Measurements from ENCODE around the gene SOBP.
A peak's percentile ranks its signal among the peaks of the same experiment; 100 is the strongest.

The SOBP gene

DNA sequence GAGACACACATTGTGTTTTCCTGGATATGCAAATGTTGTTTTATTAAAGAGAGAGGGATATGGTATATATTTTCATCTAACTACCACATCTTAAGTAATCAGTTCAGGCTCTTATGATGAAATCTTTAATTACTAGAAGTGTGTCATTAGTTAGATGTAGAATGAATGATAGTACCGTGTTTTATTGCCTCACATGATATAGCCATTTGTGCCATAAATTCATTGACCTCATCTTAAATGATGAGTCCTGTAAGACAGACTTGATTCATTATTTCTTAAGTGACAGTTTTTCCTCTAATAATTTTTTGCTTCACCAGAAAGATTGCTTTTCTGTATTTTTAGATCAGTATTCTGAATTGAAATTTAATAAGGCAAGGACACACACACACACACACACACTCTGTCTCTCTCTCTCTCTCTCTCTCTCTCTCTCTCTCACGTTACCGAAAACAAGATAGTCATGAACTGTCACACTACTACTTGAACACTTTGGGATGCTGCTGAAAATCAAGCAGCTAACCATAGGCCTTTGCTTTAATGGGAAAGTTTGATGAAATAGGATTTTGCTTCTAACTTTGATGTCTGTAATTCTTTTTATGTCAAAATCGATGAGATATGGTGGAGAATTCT, 140.5 kb downstream of the SOBP start (continued):
- TF ChIP-seq, protein P1, sequence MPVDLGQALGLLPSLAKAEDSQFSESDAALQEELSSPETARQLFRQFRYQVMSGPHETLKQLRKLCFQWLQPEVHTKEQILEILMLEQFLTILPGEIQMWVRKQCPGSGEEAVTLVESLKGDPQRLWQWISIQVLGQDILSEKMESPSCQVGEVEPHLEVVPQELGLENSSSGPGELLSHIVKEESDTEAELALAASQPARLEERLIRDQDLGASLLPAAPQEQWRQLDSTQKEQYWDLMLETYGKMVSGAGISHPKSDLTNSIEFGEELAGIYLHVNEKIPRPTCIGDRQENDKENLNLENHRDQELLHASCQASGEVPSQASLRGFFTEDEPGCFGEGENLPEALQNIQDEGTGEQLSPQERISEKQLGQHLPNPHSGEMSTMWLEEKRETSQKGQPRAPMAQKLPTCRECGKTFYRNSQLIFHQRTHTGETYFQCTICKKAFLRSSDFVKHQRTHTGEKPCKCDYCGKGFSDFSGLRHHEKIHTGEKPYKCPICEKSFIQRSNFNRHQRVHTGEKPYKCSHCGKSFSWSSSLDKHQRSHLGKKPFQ (tag by site-specific recombination; IDR thresholded peaks at IDR 0.05): no peak
- TF ChIP-seq, protein P2, sequence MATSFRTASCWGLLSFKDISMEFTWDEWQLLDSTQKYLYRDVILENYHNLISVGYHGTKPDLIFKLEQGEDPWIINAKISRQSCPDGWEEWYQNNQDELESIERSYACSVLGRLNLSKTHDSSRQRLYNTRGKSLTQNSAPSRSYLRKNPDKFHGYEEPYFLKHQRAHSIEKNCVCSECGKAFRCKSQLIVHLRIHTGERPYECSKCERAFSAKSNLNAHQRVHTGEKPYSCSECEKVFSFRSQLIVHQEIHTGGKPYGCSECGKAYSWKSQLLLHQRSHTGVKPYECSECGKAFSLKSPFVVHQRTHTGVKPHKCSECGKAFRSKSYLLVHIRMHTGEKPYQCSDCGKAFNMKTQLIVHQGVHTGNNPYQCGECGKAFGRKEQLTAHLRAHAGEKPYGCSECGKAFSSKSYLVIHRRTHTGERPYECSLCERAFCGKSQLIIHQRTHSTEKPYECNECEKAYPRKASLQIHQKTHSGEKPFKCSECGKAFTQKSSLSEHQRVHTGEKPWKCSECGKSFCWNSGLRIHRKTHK (tag by site-specific recombination; IDR thresholded peaks at IDR 0.05): no peak
- TF ChIP-seq ZNF10 (tag by site-specific recombination; IDR thresholded peaks at IDR 0.05): no peak
- TF ChIP-seq GFI1B (tag by site-specific recombination; IDR thresholded peaks at IDR 0.05): no peak
- TF ChIP-seq, protein P3, sequence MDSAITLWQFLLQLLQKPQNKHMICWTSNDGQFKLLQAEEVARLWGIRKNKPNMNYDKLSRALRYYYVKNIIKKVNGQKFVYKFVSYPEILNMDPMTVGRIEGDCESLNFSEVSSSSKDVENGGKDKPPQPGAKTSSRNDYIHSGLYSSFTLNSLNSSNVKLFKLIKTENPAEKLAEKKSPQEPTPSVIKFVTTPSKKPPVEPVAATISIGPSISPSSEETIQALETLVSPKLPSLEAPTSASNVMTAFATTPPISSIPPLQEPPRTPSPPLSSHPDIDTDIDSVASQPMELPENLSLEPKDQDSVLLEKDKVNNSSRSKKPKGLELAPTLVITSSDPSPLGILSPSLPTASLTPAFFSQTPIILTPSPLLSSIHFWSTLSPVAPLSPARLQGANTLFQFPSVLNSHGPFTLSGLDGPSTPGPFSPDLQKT (IDR thresholded peaks at IDR 0.05; ENCODE audit: borderline replicate concordance, low read depth, low read length): no peak
- peak; percentile 47; the same call in 1 of the 2 replicates for TF ChIP-seq FEZF1 (tag by site-specific recombination; IDR thresholded peaks at IDR 0.05)
- no peak for TF ChIP-seq ZNF394 (tag by site-specific recombination; IDR thresholded peaks at IDR 0.05; ENCODE audit: borderline replicate concordance)
- TF ChIP-seq ZNF548 (tag by site-specific recombination; IDR thresholded peaks at IDR 0.05): no peak
- no peak for TF ChIP-seq ZNF544 (tag by site-specific recombination; IDR thresholded peaks at IDR 0.05)
- TF ChIP-seq, protein P4, sequence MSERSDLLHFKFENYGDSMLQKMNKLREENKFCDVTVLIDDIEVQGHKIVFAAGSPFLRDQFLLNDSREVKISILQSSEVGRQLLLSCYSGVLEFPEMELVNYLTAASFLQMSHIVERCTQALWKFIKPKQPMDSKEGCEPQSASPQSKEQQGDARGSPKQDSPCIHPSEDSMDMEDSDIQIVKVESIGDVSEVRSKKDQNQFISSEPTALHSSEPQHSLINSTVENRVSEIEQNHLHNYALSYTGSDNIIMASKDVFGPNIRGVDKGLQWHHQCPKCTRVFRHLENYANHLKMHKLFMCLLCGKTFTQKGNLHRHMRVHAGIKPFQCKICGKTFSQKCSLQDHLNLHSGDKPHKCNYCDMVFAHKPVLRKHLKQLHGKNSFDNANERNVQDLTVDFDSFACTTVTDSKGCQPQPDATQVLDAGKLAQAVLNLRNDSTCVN (tag by site-specific recombination; optimal IDR thresholded peaks at IDR 0.05): no peak
- no peak for TF ChIP-seq ZNF221 (tag by site-specific recombination; IDR thresholded peaks at IDR 0.05; ENCODE audit: borderline replicate concordance)
- no peak for TF ChIP-seq ZNF184 (tag by site-specific recombination; IDR thresholded peaks at IDR 0.05)
- TF ChIP-seq, protein P5, sequence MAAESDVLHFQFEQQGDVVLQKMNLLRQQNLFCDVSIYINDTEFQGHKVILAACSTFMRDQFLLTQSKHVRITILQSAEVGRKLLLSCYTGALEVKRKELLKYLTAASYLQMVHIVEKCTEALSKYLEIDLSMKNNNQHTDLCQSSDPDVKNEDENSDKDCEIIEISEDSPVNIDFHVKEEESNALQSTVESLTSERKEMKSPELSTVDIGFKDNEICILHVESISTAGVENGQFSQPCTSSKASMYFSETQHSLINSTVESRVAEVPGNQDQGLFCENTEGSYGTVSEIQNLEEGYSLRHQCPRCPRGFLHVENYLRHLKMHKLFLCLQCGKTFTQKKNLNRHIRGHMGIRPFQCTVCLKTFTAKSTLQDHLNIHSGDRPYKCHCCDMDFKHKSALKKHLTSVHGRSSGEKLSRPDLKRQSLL (tag by site-specific recombination; IDR thresholded peaks at IDR 0.05): no peak
- TF ChIP-seq, protein P6, sequence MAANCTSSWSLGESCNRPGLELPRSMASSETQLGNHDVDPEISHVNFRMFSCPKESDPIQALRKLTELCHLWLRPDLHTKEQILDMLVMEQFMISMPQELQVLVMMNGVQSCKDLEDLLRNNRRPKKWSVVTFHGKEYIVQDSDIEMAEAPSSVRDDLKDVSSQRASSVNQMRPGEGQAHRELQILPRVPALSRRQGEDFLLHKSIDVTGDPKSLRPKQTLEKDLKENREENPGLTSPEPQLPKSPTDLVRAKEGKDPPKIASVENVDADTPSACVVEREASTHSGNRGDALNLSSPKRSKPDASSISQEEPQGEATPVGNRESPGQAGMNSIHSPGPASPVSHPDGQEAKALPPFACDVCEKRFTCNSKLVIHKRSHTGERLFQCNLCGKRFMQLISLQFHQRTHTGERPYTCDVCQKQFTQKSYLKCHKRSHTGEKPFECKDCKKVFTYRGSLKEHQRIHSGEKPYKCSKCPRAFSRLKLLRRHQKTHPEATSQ (tag by site-specific recombination; IDR thresholded peaks at IDR 0.05): no peak
- no peak for TF ChIP-seq ZNF140 (tag by site-specific recombination; IDR thresholded peaks at IDR 0.05)
- TF ChIP-seq, protein P7, sequence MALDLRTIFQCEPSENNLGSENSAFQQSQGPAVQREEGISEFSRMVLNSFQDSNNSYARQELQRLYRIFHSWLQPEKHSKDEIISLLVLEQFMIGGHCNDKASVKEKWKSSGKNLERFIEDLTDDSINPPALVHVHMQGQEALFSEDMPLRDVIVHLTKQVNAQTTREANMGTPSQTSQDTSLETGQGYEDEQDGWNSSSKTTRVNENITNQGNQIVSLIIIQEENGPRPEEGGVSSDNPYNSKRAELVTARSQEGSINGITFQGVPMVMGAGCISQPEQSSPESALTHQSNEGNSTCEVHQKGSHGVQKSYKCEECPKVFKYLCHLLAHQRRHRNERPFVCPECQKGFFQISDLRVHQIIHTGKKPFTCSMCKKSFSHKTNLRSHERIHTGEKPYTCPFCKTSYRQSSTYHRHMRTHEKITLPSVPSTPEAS (tag by site-specific recombination; IDR thresholded peaks at IDR 0.05): 0 out of 2 replicates have a peak, but pooled peaks have one; percentile 11
- TF ChIP-seq ZNF768 (tag by site-specific recombination; IDR thresholded peaks at IDR 0.05): no peak
- TF ChIP-seq, protein P8, sequence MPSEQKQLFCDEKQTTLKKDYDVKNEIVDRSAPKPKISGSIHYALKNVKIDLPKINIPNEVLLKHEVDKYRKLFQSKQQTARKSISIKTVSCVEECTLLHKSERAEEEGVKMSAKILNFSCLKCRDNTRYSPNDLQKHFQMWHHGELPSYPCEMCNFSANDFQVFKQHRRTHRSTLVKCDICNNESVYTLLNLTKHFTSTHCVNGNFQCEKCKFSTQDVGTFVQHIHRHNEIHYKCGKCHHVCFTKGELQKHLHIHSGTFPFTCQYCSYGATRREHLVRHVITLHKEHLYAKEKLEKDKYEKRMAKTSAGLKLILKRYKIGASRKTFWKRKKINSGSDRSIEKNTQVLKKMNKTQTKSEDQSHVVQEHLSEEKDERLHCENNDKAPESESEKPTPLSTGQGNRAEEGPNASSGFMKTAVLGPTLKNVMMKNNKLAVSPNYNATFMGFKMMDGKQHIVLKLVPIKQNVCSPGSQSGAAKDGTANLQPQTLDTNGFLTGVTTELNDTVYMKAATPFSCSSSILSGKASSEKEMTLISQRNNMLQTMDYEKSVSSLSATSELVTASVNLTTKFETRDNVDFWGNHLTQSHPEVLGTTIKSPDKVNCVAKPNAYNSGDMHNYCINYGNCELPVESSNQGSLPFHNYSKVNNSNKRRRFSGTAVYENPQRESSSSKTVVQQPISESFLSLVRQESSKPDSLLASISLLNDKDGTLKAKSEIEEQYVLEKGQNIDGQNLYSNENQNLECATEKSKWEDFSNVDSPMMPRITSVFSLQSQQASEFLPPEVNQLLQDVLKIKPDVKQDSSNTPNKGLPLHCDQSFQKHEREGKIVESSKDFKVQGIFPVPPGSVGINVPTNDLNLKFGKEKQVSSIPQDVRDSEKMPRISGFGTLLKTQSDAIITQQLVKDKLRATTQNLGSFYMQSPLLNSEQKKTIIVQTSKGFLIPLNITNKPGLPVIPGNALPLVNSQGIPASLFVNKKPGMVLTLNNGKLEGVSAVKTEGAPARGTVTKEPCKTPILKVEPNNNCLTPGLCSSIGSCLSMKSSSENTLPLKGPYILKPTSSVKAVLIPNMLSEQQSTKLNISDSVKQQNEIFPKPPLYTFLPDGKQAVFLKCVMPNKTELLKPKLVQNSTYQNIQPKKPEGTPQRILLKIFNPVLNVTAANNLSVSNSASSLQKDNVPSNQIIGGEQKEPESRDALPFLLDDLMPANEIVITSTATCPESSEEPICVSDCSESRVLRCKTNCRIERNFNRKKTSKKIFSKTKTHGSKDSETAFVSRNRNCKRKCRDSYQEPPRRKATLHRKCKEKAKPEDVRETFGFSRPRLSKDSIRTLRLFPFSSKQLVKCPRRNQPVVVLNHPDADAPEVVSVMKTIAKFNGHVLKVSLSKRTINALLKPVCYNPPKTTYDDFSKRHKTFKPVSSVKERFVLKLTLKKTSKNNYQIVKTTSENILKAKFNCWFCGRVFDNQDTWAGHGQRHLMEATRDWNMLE (tag by site-specific recombination; conservative IDR thresholded peaks at IDR 0.05; ENCODE audit: low read depth): no peak
- no peak for TF ChIP-seq ZNF514 (tag by site-specific recombination; IDR thresholded peaks at IDR 0.05)
- TF ChIP-seq ZNF175 (tag by site-specific recombination; IDR thresholded peaks at IDR 0.05): no peak
- no peak for TF ChIP-seq ZNF596 (tag by site-specific recombination; IDR thresholded peaks at IDR 0.05)
- no peak for TF ChIP-seq ZNF747 (tag by site-specific recombination; IDR thresholded peaks at IDR 0.05)
- TF ChIP-seq ZNF660 (tag by site-specific recombination; IDR thresholded peaks at IDR 0.05): no peak
- TF ChIP-seq ZNF366 (tag by site-specific recombination; conservative IDR thresholded peaks at IDR 0.05): 0 out of 2 replicates have a peak, but pooled peaks have one; percentile 18
- no peak for TF ChIP-seq SP3 (tag by site-specific recombination; IDR thresholded peaks at IDR 0.05)

Measured in HEK293 (cell line).